SK-N-SH treated with all-trans-retinoic acid at 6 μM for 48 hours (cell line): ENCODE measurements around the gene ZNF610.

ENCODE experiments used
- ARNTL ChIP-seq: fragments of 450-650 bp; formaldehyde crosslinking; IDR thresholded peaks from 2 replicates; pipeline ENCODE4 v1.5.0; 2020; ENCODE audit warnings: low read depth, mild to moderate bottlenecking, moderate library complexity, borderline replicate concordance
- CSDC2 ChIP-seq: fragments of 250-450 bp; sonication (Bioruptor Pico); IDR thresholded peaks from 2 replicates; pipeline ENCODE4 v1.5.0; 2020; ENCODE audit warnings: mild to moderate bottlenecking, moderate library complexity
- RARB ChIP-seq: fragments of 250-450 bp; sonication (Bioruptor Pico); IDR thresholded peaks from 2 replicates; pipeline ENCODE4 v1.8.0; 2021; ENCODE audit warnings: mild to moderate bottlenecking, moderate library complexity
- TSHZ2 ChIP-seq: fragments of 250-450 bp; sonication (Bioruptor Pico); IDR thresholded peaks from 2 replicates; pipeline ENCODE4 v1.5.0; 2020; ENCODE audit warnings: mild to moderate bottlenecking, moderate library complexity
- ZC3H10 ChIP-seq: fragments of 250-450 bp; sonication (Bioruptor Pico); IDR thresholded peaks from 2 replicates; pipeline ENCODE4 v1.5.1; 2021; ENCODE audit warnings: mild to moderate bottlenecking, moderate library complexity
- ZFP30 ChIP-seq: fragments of 450-650 bp; formaldehyde crosslinking; IDR thresholded peaks from 2 replicates; pipeline ENCODE4 v1.5.0; 2022; ENCODE audit warnings: mild to moderate bottlenecking, moderate library complexity
- ZNF70 ChIP-seq: fragments of 450-650 bp; formaldehyde crosslinking; IDR thresholded peaks from 2 replicates; pipeline ENCODE4 v1.5.0; 2020; ENCODE audit warnings: mild to moderate bottlenecking, moderate library complexity
- TF ChIP-seq, protein P1 (sequence below): fragments of 250-450 bp; sonication (Bioruptor Pico); IDR thresholded peaks from 2 replicates; pipeline ENCODE4 v1.5.1; 2021; ENCODE audit warnings: mild to moderate bottlenecking, moderate library complexity

- TF ChIP-seq ZFP30 (CRISPR knock-in tag) (no peak), CSDC2 (CRISPR knock-in tag) (no peak), RARB (CRISPR knock-in tag) (no peak), TSHZ2 (CRISPR knock-in tag) (no peak), ARNTL (CRISPR knock-in tag) (no peak), ZC3H10 (CRISPR knock-in tag) (no peak), ZNF70 (CRISPR knock-in tag) (no peak)
- TF ChIP-seq, protein P1, sequence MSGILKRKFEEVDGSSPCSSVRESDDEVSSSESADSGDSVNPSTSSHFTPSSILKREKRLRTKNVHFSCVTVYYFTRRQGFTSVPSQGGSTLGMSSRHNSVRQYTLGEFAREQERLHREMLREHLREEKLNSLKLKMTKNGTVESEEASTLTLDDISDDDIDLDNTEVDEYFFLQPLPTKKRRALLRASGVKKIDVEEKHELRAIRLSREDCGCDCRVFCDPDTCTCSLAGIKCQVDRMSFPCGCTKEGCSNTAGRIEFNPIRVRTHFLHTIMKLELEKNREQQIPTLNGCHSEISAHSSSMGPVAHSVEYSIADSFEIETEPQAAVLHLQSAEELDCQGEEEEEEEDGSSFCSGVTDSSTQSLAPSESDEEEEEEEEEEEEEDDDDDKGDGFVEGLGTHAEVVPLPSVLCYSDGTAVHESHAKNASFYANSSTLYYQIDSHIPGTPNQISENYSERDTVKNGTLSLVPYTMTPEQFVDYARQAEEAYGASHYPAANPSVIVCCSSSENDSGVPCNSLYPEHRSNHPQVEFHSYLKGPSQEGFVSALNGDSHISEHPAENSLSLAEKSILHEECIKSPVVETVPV (CRISPR knock-in tag), result no peak
Observed at GRCh38 chr19:52336117-52336790, at the start of gene ZNF610.
